WTC11 (cell line): ENCODE results near the gene CTCF.

Source experiments
- NR1H2 ChIP-seq: sonication (generic); formaldehyde crosslinking; IDR thresholded peaks from 2 replicates; pipeline ENCODE4 v1.9.0; 2021; ENCODE audit warnings: mild to moderate bottlenecking, moderate library complexity, missing genetic modification reagents
- SOX15 ChIP-seq: fragments of 250-450 bp; sonication (Bioruptor Pico); IDR thresholded peaks from 2 replicates; pipeline ENCODE4 v1.9.0; 2021; ENCODE audit warnings: mild to moderate bottlenecking
- TF ChIP-seq, protein P1 (sequence below): fragments of 250-450 bp; sonication (Bioruptor Pico); IDR thresholded peaks from 2 replicates; pipeline ENCODE4 v1.9.0; 2021; ENCODE audit warnings: mild to moderate bottlenecking
- TF ChIP-seq, protein P2 (sequence below): fragments of 200-600 bp; IDR thresholded peaks from 2 replicates; pipeline ENCODE4 v1.8.0; 2022; ENCODE audit warnings: antibody characterized with exemption

DNA sequence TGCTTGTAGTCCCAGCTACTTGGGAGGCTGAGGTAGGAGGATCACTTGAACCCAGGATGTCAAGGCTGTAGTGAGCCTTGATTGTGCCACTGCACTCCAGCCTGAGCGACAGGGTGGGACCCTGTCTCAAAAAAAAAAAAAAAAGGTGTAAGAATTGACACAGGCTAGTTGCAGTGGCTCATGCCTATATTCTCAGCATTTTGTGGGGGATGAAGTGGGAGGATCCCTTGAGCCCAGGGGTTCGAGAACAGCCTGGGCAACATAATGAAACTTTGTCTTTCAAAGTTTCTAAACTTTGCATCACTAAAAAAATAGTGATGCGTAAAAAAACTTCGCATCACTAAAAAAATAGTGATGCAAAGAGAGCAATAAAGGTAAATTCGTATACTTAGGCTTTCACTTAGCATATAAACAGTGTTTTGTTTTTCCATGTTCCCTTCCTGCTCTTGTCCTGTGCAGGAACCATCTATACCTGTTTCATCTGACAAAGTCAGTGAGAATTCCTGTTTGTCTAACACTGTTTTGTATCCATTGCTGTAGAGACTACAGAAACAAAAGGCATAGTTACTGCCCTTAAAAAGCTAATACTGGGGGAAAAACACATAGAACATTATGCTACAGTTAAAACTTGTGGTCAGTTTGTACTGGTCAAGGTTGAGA lies 32.1 kb downstream of the CTCF start:
- TF ChIP-seq NR1H2 (CRISPR knock-in tag) (no peak), SOX15 (CRISPR knock-in tag) (no peak)
- TF ChIP-seq, protein P1, sequence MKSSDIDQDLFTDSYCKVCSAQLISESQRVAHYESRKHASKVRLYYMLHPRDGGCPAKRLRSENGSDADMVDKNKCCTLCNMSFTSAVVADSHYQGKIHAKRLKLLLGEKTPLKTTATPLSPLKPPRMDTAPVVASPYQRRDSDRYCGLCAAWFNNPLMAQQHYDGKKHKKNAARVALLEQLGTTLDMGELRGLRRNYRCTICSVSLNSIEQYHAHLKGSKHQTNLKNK (CRISPR knock-in tag): no peak
- TF ChIP-seq, protein P2, sequence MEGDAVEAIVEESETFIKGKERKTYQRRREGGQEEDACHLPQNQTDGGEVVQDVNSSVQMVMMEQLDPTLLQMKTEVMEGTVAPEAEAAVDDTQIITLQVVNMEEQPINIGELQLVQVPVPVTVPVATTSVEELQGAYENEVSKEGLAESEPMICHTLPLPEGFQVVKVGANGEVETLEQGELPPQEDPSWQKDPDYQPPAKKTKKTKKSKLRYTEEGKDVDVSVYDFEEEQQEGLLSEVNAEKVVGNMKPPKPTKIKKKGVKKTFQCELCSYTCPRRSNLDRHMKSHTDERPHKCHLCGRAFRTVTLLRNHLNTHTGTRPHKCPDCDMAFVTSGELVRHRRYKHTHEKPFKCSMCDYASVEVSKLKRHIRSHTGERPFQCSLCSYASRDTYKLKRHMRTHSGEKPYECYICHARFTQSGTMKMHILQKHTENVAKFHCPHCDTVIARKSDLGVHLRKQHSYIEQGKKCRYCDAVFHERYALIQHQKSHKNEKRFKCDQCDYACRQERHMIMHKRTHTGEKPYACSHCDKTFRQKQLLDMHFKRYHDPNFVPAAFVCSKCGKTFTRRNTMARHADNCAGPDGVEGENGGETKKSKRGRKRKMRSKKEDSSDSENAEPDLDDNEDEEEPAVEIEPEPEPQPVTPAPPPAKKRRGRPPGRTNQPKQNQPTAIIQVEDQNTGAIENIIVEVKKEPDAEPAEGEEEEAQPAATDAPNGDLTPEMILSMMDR: no peak
